Putamen (tissue), 1 donor: ENCODE results near the gene PTDSS2.
"Not testable (repeated sequence)": the region's sequence is repeated elsewhere in the genome, so short reads cannot be mapped to it uniquely, and the experiment has no call there.

Source experiments
- DNase-seq: peaks from one replicate; pipeline ENCODE4 v3.0.0-alpha.2; 2016; ENCODE audit warnings: low spot score

The PTDSS2 gene

DNA sequence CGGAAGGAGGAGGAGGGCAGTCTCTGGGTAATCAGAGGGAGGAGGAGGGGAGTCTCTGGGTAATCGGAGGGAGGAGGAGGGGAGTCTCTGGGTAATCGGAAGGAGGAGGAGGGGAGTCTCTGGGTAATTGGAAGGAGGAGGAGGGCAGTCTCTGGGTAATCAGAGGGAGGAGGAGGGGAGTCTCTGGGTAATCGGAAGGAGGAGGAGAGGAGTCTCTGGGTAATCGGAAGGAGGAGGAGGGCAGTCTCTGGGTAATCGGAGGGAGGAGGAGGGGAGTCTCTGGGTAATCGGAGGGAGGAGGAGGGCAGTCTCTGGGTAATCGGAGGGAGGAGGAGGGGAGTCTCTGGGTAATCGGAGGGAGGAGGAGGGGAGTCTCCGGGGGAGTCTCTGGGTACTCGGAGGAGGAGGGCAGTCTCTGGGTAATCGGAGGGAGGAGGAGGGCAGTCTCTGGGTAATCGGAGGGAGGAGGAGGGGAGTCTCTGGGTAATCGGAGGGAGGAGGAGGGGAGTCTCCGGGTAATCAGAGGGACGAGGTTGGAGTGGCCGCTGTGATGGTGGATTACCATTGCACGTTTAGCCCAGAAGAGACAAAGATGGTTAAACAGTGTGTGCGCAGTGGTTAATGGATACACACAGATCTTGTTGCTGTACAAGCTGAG lies 19.1 kb downstream of the PTDSS2 start:
- not testable (repeated sequence) for DNase-seq

DNA sequence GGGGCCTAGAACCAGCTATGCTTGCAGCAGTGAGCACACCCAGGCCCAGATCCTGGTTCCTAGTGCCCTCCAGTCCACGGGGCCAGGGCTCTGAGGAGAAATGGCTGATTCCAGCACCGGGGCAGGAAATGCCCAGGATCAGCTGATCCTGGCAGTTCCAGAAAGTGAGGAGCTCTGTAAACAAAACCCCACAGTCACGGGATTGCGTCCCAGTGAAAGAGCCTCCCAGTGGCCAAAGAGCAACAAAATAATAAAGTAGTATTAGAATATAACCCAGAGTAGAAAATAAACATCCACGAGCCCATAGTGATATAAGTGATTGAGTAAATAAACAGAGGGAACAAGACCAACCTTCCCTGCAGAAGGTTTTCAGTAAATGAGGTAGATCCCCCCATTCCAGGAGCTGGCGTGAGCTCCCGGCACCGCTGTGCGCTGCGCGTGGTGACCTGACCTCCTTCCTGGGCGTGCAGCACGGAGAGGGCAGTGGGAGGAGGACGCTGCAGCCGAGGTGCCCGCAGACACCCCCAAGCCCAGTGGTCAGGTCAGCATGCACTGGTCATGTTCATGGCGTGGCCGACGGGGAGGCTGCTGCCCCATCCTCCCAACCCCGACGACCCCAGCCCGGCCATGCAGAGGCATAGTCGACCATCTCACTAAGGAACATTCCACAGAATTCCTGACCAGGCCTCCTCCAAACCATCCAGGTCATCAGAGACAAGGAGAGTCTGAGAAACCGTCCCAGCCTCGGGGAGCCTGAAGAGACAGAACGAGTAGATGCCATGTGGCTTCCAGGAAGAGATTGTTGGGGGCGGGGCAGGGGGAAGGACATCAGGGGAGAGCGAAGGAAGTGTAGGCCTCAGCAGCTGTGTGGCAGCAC lies 19.8 kb downstream of the PTDSS2 start:
- DNase-seq: peak; percentile 89

DNA sequence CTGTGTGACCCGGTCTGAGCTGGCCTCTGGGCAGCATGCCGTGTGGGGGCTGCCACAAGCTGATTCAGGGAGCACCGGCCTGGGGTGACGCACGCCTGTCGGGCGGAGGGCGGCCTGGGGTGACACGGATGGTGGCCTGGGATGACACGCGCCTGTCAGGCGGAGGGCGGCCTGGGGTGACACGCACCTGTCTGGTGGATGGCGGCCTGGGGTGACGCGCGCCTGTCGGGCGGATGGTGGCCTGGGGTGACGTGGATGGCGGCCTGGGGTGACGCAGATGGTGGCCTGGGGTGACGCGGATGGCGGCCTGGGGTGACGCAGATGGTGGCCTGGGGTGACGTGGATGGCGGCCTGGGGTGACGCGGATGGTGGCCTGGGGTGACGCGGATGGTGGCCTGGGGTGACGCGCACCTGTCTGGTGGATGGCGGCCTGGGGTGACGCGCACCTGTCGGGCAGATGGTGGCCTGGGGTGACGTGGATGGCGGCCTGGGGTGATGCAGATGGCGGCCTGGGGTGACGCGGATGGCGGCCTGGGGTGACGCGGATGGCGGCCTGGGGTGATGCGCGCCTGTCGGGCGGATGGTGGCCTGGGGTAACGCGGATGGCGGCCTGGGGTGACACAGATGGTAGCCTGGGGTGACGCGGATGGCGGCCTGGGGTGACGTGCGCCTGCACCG lies 21.5 kb downstream of the PTDSS2 start:
- DNase-seq: no peak

DNA sequence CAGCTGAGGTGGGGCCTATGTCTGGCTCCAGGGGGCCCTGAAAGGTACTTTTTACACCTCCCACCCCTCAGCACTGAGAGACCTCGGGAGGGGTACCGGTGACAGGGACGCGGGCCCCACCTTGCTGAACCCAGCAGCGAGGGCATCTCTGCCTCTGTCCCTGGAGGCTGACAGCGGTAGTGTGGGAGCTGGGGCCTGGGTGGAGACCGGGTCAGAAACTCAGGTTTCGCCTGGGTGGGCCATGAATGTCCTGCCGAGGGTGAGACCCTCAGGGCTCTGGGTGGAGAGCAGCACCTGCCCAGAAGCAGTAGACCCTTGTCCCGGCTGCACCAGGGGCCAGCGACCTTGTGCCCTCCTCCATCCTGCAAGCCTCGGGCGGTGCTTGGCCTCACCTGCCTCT lies 22.2 kb downstream of the PTDSS2 start:
- DNase-seq: no peak

DNA sequence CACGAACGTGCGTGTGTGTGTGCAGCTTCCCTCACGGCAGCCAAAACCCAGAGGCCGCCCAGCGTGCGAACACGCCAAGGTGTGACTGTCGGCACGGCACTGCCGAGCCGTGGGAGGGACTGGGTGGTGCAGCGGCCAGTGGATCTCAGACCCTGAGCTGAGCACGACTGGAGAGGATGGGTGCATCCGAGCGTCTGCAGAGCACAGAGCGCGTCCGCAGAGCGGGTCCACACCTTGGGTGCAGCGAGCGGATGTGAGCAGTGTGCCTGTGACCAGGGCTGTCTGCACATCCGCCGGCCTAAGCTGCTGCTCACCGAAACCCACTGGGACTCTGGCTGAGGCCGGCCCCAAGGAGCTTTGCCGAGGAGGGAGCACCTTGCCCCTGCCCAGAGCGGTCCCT lies 22.7 kb downstream of the PTDSS2 start:
- DNase-seq: no peak

- DNase-seq: no peak
Observed at GRCh38 chr11:473415-473814, 23.3 kb downstream of the PTDSS2 start.

GRCh38 chr11:473962-474785 lies 24.1 kb downstream of the PTDSS2 start:
- DNase-seq: no peak

GRCh38 chr11:474914-475506 lies 24.9 kb downstream of the PTDSS2 start:
- DNase-seq: no peak

- no peak for DNase-seq
Observed at GRCh38 chr11:475941-476340, 25.9 kb downstream of the PTDSS2 start.

GRCh38 chr11:476416-476815 lies 26.3 kb downstream of the PTDSS2 start:
- no peak for DNase-seq

- no peak for DNase-seq
Observed at GRCh38 chr11:477052-477715, 27.1 kb downstream of the PTDSS2 start.

GRCh38 chr11:479311-479710 lies 29.2 kb downstream of the PTDSS2 start:
- DNase-seq: no peak

- no peak for DNase-seq
Observed at GRCh38 chr11:484616-485015, 34.5 kb downstream of the PTDSS2 start.

DNA sequence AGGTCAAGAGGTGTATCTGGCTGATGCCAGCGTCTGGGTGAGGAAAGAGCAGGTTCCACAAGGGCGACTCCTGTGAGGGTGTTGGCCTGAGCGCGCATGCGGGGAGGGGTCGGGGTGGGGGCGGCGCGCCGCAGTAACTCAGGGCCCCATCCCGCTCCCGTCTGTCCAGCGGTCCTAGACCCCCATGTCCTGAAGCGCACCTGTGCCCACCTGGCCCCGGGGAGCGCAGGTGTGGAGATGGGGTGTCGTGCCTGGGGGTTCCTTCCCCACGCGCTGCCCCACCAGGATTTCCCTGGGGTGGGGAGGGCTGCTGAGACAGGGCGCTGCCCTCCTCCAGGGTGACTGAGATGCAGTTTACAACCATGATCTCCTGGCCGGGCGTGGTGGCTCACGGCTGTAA lies 36.1 kb downstream of the PTDSS2 start:
- no peak for DNase-seq

DNA sequence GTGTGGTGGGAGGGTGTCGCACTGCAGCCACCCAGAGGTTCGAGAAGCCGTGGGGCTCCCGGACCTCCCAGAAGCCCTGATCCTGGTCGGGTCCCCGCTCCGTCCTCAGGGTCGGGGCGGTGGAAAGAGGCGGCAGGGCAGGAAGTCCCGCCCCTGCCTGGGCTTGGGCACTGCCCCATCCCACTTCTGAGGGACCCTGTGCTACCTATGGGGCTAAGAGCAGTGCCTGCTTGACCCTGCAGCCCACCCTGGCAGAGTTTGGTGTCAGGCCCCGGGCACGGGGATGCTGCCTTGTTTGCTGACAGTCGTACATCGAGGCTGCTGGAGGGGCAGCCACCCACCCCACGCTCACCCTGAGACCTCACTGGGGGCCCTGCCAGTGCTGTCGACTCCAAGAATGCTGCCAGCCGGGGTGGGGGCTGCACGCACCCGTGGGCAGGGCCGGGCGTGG lies 37.5 kb downstream of the PTDSS2 start:
- DNase-seq: no peak

- DNase-seq: no peak
Observed at GRCh38 chr11:488062-488461, 38.0 kb downstream of the PTDSS2 start.

- DNase-seq: no peak
Observed at GRCh38 chr11:488579-488978, 38.5 kb downstream of the PTDSS2 start.

DNA sequence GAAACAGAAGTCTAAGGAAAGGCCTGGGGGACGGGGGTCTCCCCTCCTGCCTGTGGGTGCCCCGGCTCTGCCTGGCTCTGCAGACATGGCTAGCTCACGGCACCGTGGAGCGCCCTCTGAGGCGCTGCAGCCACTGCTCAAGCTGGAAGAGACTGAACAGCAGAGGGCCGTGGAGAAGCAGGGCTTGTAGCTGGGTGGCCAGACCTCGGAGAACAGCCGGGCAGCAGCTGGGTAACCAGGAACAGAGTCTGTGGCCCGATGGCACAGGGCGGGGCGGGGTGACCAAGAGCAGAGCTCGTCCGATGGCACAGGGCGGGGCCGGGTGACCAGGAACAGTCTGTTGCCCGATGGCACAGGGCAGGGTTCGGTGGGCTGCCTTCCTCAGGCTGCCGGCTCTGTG lies 38.9 kb downstream of the PTDSS2 start:
- no peak for DNase-seq

DNA sequence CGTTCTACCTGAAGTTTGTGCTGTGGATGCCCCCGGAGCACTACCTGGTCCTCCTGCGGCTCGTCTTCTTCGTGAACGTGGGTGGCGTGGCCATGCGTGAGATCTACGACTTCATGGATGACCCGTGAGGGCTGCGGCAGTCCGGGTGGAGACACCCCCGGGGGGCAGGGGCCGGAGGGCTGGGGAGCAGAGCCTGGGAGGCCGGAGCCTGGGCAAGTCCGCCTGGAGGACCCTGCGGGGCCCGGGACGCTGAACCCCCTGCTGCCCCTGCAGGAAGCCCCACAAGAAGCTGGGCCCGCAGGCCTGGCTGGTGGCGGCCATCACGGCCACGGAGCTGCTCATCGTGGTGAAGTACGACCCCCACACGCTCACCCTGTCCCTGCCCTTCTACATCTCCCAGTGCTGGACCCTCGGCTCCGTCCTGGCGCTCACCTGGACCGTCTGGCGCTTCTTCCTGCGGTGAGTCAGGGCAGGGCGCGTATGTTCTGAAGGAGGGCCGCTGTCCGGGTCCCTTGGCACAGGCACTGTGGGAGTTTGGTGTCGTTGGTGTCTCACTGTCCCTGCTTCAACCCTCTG lies 39.6 kb downstream of the PTDSS2 start:
- DNase-seq: no peak

- no peak for DNase-seq
Observed at GRCh38 chr11:490186-490929, 40.3 kb downstream of the PTDSS2 start.
